Panc1 (cell line): Measurements from ENCODE around the gene SLC15A1. TPM values are rescaled to one million over a fixed set of nuclear protein-coding genes. Genes with fewer than 3 reads are reported as not detected.

ENCODE experiments used
- ATAC-seq: fragments of 200-7000 bp; cut with Tn5 transposase; 2 replicates; pipeline ENCODE4 v1.9.1; 2020; ENCODE audit warnings: mild to moderate bottlenecking, moderate library complexity
- BruUV-seq: library from RNA; stranded (reverse); fragments of 400-500 nt; replicated peaks from 2 replicates; lab custom pipeline; 2021; lab: Mats Ljungman, UMichigan
- CTCF ChIA-PET: fragments of 300-600 bp; sonication (Branson Sonifier 250); formaldehyde crosslinking; loops from one replicate; lab custom pipeline; 2022; ENCODE audit warnings: antibody characterized with exemption; lab: Charles Lee
- POLR2A ChIA-PET: fragments of 300-600 bp; sonication (Branson Sonifier 250); formaldehyde crosslinking; loops from one replicate; lab custom pipeline; 2022; ENCODE audit warnings: antibody characterized with exemption; lab: Charles Lee
- DNase-seq: peaks from one replicate; pipeline ENCODE4 v3.0.0-alpha.2; 2010; ENCODE audit warnings: low read depth, low spot score
- H3K27ac ChIP-seq: 2 replicates; pipeline ENCODE4 v1.5.1; 2011; ENCODE audit warnings: mild to moderate bottlenecking, low read length, inconsistent platforms
- H3K27me3 ChIP-seq: fragments of 200-500 bp; sonication (Bioruptor generic); 2 replicates; pipeline ENCODE4 v1.6.0; 2014; ENCODE audit warnings: low read length, inconsistent platforms; ENCODE audit not compliant: control insufficient read depth, insufficient read depth
- H3K36me3 ChIP-seq: fragments of 200-500 bp; sonication (Bioruptor generic); 2 replicates; pipeline ENCODE4 v1.5.1; 2014; ENCODE audit warnings: inconsistent platforms, mild to moderate bottlenecking, low read length, moderate library complexity; ENCODE audit not compliant: control insufficient read depth, insufficient read depth
- H3K4me1 ChIP-seq: 2 replicates; pipeline ENCODE4 v1.5.1; 2011; ENCODE audit warnings: inconsistent platforms, mild to moderate bottlenecking, low read length, moderate library complexity; ENCODE audit not compliant: control insufficient read depth, insufficient read depth
- H3K4me3 ChIP-seq, 2 experiments: 2 replicates each; pipeline ENCODE4 v1.5.1; 2011 to 2012; ENCODE audit warnings: low read depth in 2 of 2, low read length in 2 of 2, mild to moderate bottlenecking in 2 of 2, inconsistent platforms in 1 of 2, moderate library complexity in 1 of 2
- H3K9me3 ChIP-seq: fragments of 200-500 bp; sonication (Bioruptor generic); 2 replicates; pipeline ENCODE4 v1.5.1; 2014; ENCODE audit warnings: low read depth, mild to moderate bottlenecking, inconsistent platforms, low read length, moderate library complexity; ENCODE audit not compliant: control insufficient read depth, insufficient read depth
- POLR2AphosphoS5 ChIP-seq: IDR thresholded peaks from 2 replicates; pipeline ENCODE4 v1.6.1; 2012; ENCODE audit warnings: mild to moderate bottlenecking, low read depth, low read length, moderate library complexity
- REST ChIP-seq, 2 experiments: IDR thresholded peaks; 2 replicates each; pipeline ENCODE4 v1.6.1; 2011 to 2012; ENCODE audit warnings: low read depth in 2 of 2, control low read depth in 1 of 2, low read length in 1 of 2, mild to moderate bottlenecking in 1 of 2, moderate library complexity in 1 of 2; ENCODE audit not compliant: insufficient read depth in 1 of 2
- SIN3A ChIP-seq: IDR thresholded peaks from 2 replicates; pipeline ENCODE4 v1.6.1; 2012; ENCODE audit warnings: low read depth, mild to moderate bottlenecking, low read length, moderate library complexity, borderline replicate concordance; ENCODE audit not compliant: insufficient read depth
- TCF7L2 ChIP-seq: IDR thresholded peaks from 2 replicates; pipeline ENCODE4 v1.6.1; 2011; ENCODE audit warnings: mild to moderate bottlenecking, low read depth, low read length, inconsistent platforms
- in situ Hi-C: cut with HindIII; loops from 2 replicates; pipeline ENCODE4 v1.10.0; 2016; ENCODE audit warnings: low sequenced_read_pairs, low pct_unique_long_range_greater_than_20kb
- intact Hi-C: fragments of 100-400 bp; cut with micrococcal nuclease; formaldehyde crosslinking; loops from one replicate; pipeline ENCODE4 v1.10.0; 2022; ENCODE audit not compliant: unreplicated experiment
- total RNA-seq: library from RNA; stranded (reverse); gene quantifications from one replicate; pipeline ENCODE4 v1.2.1, GENCODE V29; 2021; ENCODE audit not compliant: unreplicated experiment
- TF ChIP-seq, protein P1 (sequence below): fragments of 450-650 bp; IDR thresholded peaks from 2 replicates; pipeline ENCODE4 v1.5.1; 2017; ENCODE audit warnings: mild to moderate bottlenecking

SLC15A1 gene
- total RNA-seq, 1 experiment from 2014 or later: 0.18 TPM

DNA sequence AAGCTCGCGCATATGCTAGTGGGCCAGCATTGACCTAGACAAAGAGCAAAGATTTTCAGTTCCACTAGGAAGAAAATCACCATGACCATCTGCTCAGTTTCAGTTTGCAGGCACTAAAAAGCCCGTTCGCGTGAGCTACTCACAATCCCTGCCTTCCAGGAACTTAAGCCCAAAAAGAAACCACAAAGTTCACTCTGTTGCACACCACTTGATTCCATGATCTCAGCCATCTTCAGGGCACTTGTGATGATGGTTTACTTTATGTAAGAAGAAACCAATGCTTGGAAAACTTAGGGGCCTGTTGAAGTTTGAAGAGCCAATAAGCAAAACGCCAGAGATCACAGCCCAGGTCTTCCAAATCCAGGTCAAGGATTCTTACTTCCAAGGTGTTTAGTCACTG, 45.0 kb upstream of the SLC15A1 start:
- intact Hi-C loops: no loop called here
- ChIA-PET CTCF (no interaction called here), POLR2A (no interaction called here)
- ATAC-seq (no peak), DNase-seq (no peak)
- Histone ChIP-seq H3K27ac (no peak overlapping the region), H3K36me3 (no peaks in the 10 kb centered on the region; the same call in 1 of the 2 replicates), H3K4me1 (no peaks in the 10 kb centered on the region), H3K9me3 (no peaks in the 10 kb centered on the region), H3K27me3 (no peaks in the 10 kb centered on the region), H3K4me3 (no peak overlapping the region)
- BruUV-seq: no TSS peak
- TF ChIP-seq, protein P1, sequence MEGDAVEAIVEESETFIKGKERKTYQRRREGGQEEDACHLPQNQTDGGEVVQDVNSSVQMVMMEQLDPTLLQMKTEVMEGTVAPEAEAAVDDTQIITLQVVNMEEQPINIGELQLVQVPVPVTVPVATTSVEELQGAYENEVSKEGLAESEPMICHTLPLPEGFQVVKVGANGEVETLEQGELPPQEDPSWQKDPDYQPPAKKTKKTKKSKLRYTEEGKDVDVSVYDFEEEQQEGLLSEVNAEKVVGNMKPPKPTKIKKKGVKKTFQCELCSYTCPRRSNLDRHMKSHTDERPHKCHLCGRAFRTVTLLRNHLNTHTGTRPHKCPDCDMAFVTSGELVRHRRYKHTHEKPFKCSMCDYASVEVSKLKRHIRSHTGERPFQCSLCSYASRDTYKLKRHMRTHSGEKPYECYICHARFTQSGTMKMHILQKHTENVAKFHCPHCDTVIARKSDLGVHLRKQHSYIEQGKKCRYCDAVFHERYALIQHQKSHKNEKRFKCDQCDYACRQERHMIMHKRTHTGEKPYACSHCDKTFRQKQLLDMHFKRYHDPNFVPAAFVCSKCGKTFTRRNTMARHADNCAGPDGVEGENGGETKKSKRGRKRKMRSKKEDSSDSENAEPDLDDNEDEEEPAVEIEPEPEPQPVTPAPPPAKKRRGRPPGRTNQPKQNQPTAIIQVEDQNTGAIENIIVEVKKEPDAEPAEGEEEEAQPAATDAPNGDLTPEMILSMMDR: no peak
- TF ChIP-seq POLR2AphosphoS5 (no peak), SIN3A (no peak), REST (IDR thresholded peaks at IDR 0.05; ENCODE audit: insufficient read depth in 1 of 2, low read depth in 2 of 2, low read length in 1 of 2) (no peak), TCF7L2 (no peak)
- in situ Hi-C loops: no loop called here

GRCh38 chr13:98796798-98797197, 44.3 kb upstream of the SLC15A1 start:
- Histone ChIP-seq H3K4me1 (no peaks in the 10 kb centered on the region), H3K27ac (no peak overlapping the region), H3K27me3 (no peaks in the 10 kb centered on the region), H3K9me3 (no peaks in the 10 kb centered on the region), H3K4me3 (no peak overlapping the region), H3K36me3 (no peaks in the 10 kb centered on the region; the same call in 1 of the 2 replicates)
- DNase-seq (no peak), ATAC-seq (no peak)
- TF ChIP-seq SIN3A (no peak), TCF7L2 (no peak), REST (IDR thresholded peaks at IDR 0.05; ENCODE audit: insufficient read depth in 1 of 2, low read depth in 2 of 2, low read length in 1 of 2) (no peak), POLR2AphosphoS5 (no peak)
- TF ChIP-seq, protein P1: no peak
- BruUV-seq: no TSS peak
- CTCF ChIA-PET: no interaction called here
- POLR2A ChIA-PET: no interaction called here
- intact Hi-C loops: no loop called here
- in situ Hi-C loops: no loop called here
